HepG2 (cell line): Measurements from ENCODE around the gene TCF25. TPM values are rescaled to one million over a fixed set of nuclear protein-coding genes. Genes with fewer than 3 reads are reported as not detected.

ENCODE experiments used
- DZIP1 ChIP-seq: sonication (generic); formaldehyde crosslinking; IDR thresholded peaks from 2 replicates; pipeline ENCODE4 v1.5.0; 2020; ENCODE audit warnings: mild to moderate bottlenecking, missing genetic modification reagents
- IRF1 ChIP-seq: sonication (generic); formaldehyde crosslinking; IDR thresholded peaks from 2 replicates; pipeline ENCODE4 v1.4.0; 2020; ENCODE audit warnings: low read depth, mild to moderate bottlenecking, missing genetic modification reagents
- MLX ChIP-seq: IDR thresholded peaks from 2 replicates; pipeline ENCODE4 v1.6.1; 2016
- NRL ChIP-seq: sonication (generic); formaldehyde crosslinking; IDR thresholded peaks from 2 replicates; pipeline ENCODE4 v1.5.0; 2020; ENCODE audit warnings: missing genetic modification reagents, mild to moderate bottlenecking, moderate library complexity, borderline replicate concordance
- REL ChIP-seq: sonication (generic); formaldehyde crosslinking; conservative IDR thresholded peaks from 2 replicates; pipeline ENCODE4 v1.8.0; 2022; ENCODE audit warnings: mild to moderate bottlenecking, missing genetic modification reagents, moderate library complexity
- SOX13 ChIP-seq, 3 experiments: fragments of 450-650 bp in 1 of 3; sonication (generic) in 1 of 3; formaldehyde crosslinking in 1 of 3; IDR thresholded peaks in 2 of 3; conservative IDR thresholded peaks in 1 of 3; 2 replicates each; pipeline versions ENCODE4 v1.5.0 to v1.6.1; 2016 to 2020; ENCODE audit warnings: antibody characterized with exemption in 1 of 3, mild to moderate bottlenecking in 1 of 3, missing compliant biosample characterization in 1 of 3, missing genetic modification reagents in 1 of 3, moderate library complexity in 1 of 3
- TBP ChIP-seq: sonication (generic); formaldehyde crosslinking; IDR thresholded peaks from 2 replicates; pipeline ENCODE4 v1.5.0; 2020; ENCODE audit warnings: missing genetic modification reagents
- TBX3 ChIP-seq: fragments of 450-650 bp; IDR thresholded peaks from 2 replicates; pipeline ENCODE4 v1.6.1; 2017; ENCODE audit warnings: antibody characterized with exemption, mild to moderate bottlenecking, inconsistent platforms, borderline replicate concordance
- TRIM24 ChIP-seq: sonication (generic); formaldehyde crosslinking; IDR thresholded peaks from 2 replicates; pipeline ENCODE4 v1.8.0; 2022; ENCODE audit warnings: mild to moderate bottlenecking, missing genetic modification reagents
- ZNF350 ChIP-seq: sonication (generic); formaldehyde crosslinking; IDR thresholded peaks from 2 replicates; pipeline ENCODE4 v1.4.0; 2020; ENCODE audit warnings: mild to moderate bottlenecking, low read depth, missing genetic modification reagents, borderline replicate concordance
- ZNF607 ChIP-seq: sonication (generic); formaldehyde crosslinking; IDR thresholded peaks from 2 replicates; pipeline ENCODE4 v1.5.1; 2020; ENCODE audit warnings: missing genetic modification reagents, mild to moderate bottlenecking, borderline replicate concordance
- ZNF781 ChIP-seq: sonication (generic); formaldehyde crosslinking; IDR thresholded peaks from 2 replicates; pipeline ENCODE4 v1.5.1; 2020; ENCODE audit warnings: borderline replicate concordance, mild to moderate bottlenecking, missing genetic modification reagents; ENCODE audit errors: not compliant biosample characterization
- ZNF792 ChIP-seq: IDR thresholded peaks from 2 replicates; pipeline ENCODE4 v1.6.1; 2016
- ZSCAN12 ChIP-seq: sonication (generic); formaldehyde crosslinking; IDR thresholded peaks from 2 replicates; pipeline ENCODE4 v1.9.0; 2021; ENCODE audit warnings: mild to moderate bottlenecking, missing genetic modification reagents
- ZSCAN20 ChIP-seq: sonication (generic); formaldehyde crosslinking; IDR thresholded peaks from 2 replicates; pipeline ENCODE4 v1.4.0; 2020; ENCODE audit warnings: missing genetic modification reagents, mild to moderate bottlenecking, borderline replicate concordance
- polyA plus RNA-seq, 8 experiments: library from polyadenylated mRNA; depleted of rRNA in 3 of 8; stranded (reverse) in 7 of 8; unstranded in 1 of 8; fragments of >200 nt; fragmentation: Illumina TruSeq in 4 of 8; extraction: Trizol in 4 of 8; gene quantifications; 2 replicates each; pipeline versions ENCODE4 v1.2.1 to v1.2.3, GENCODE V29; 2011 to 2016; ENCODE audit warnings: low read depth in 4 of 8, missing spikeins in 1 of 8, mixed read lengths in 1 of 8; ENCODE audit not compliant: insufficient read depth in 1 of 8
- total RNA-seq, 5 experiments: library from RNA; depleted of rRNA; stranded (reverse); fragments of >200 nt; fragmentation: Illumina TruSeq; extraction: Trizol; gene quantifications; 2 replicates each; pipeline ENCODE4 v1.2.3, GENCODE V29; 2016; ENCODE audit warnings: low read depth in 1 of 5
- TF ChIP-seq, protein P1 (sequence below), 2 experiments: sonication (generic) in 1 of 2; formaldehyde crosslinking in 1 of 2; IDR thresholded peaks; 2 replicates each; pipeline versions ENCODE4 v1.4.0 to v1.6.1; 2016 to 2020; ENCODE audit warnings: borderline replicate concordance in 1 of 2, low read depth in 1 of 2, mild to moderate bottlenecking in 1 of 2, missing genetic modification reagents in 1 of 2
- TF ChIP-seq, protein P2 (sequence below): sonication (generic); formaldehyde crosslinking; IDR thresholded peaks from 2 replicates; pipeline ENCODE4 v1.5.1; 2020; ENCODE audit warnings: missing genetic modification reagents, mild to moderate bottlenecking, borderline replicate concordance

Gene TCF25
- total and polyA plus RNA-seq, 2 of the 13 experiments (the other 11 are each of a cell fraction or from before 2014, with no cell fraction given), result 138 to 206 TPM

DNA sequence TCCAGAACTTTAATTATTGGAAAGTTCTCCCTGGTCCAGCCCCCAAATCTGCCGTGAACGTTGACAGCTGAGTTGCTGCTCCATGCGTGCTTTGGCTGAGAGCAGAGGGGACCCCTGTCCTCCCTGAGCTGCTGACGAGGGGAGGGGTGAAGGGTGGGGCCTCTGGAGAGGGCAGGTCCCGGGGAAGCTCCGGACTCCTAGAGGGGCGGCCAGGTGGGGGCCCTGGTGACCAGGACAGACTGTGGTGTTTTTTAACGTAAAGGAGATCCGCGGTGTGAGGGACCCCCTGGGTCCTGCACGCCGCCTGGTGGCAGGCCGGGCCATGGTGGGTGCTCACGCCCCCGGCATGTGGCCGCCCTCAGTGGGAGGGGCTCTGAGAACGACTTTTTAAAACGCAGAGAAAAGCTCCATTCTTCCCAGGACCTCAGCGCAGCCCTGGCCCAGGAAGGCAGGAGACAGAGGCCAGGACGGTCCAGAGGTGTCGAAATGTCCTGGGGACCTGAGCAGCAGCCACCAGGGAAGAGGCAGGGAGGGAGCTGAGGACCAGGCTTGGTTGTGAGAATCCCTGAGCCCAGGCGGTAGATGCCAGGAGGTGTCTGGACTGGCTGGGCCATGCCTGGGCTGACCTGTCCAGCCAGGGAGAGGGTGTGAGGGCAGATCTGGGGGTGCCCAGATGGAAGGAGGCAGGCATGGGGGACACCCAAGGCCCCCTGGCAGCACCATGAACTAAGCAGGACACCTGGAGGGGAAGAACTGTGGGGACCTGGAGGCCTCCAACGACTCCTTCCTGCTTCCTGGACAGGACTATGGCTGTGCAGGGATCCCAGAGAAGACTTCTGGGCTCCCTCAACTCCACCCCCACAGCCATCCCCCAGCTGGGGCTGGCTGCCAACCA, 45.3 kb downstream of the TCF25 start, which contains the start of gene MC1R (continued):
- TF ChIP-seq, protein P1, sequence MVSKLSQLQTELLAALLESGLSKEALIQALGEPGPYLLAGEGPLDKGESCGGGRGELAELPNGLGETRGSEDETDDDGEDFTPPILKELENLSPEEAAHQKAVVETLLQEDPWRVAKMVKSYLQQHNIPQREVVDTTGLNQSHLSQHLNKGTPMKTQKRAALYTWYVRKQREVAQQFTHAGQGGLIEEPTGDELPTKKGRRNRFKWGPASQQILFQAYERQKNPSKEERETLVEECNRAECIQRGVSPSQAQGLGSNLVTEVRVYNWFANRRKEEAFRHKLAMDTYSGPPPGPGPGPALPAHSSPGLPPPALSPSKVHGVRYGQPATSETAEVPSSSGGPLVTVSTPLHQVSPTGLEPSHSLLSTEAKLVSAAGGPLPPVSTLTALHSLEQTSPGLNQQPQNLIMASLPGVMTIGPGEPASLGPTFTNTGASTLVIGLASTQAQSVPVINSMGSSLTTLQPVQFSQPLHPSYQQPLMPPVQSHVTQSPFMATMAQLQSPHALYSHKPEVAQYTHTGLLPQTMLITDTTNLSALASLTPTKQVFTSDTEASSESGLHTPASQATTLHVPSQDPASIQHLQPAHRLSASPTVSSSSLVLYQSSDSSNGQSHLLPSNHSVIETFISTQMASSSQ (IDR thresholded peaks at IDR 0.05; ENCODE audit: low read depth), result 0 out of 2 replicates have a peak, but pooled peaks have one; percentile 17
- TF ChIP-seq, protein P1 (CRISPR knock-in tag; IDR thresholded peaks at IDR 0.05; ENCODE audit: borderline replicate concordance), result peak; percentile 7; the same call in 1 of the 2 replicates
- TF ChIP-seq ZNF350 (CRISPR knock-in tag) (0 out of 2 replicates have a peak, but pooled peaks have one; percentile 7), NRL (CRISPR knock-in tag) (no peak; the same call in 1 of the 2 replicates), TRIM24 (CRISPR knock-in tag) (no peak), TBP (CRISPR knock-in tag) (no peak), REL (no peak), SOX13 (IDR thresholded peaks at IDR 0.05) (no peak), SOX13 (CRISPR knock-in tag; conservative IDR thresholded peaks at IDR 0.05 in 1 of 2, IDR thresholded peaks at IDR 0.05 in 1 of 2) (peak in 1 of 2 experiments; percentile 77; a peak in 2 of 4 replicates), ZSCAN20 (no peak), IRF1 (no peak), ZNF781 (CRISPR knock-in tag) (peak; percentile 84), ZNF792 (CRISPR knock-in tag) (peak; percentile 89), DZIP1 (CRISPR knock-in tag) (no peak), TBX3 (no peak), ZSCAN12 (no peak), ZNF607 (CRISPR knock-in tag) (peak; percentile 56), MLX (peak; percentile 99)
- TF ChIP-seq, protein P2, sequence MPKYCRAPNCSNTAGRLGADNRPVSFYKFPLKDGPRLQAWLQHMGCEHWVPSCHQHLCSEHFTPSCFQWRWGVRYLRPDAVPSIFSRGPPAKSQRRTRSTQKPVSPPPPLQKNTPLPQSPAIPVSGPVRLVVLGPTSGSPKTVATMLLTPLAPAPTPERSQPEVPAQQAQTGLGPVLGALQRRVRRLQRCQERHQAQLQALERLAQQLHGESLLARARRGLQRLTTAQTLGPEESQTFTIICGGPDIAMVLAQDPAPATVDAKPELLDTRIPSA (CRISPR knock-in tag), result no peak
